ENCODE results near the gene MON1A.
A peak's percentile ranks its signal among the peaks of the same experiment; 100 is the strongest.

MON1A gene

GRCh38 chr3:49883998-49884397, 45.6 kb downstream of the MON1A start:
- H3K4me3 ChIP-seq (replicated peaks; ENCODE audit: low read depth, low read length), result no peak overlapping the region
- no peak for TF ChIP-seq CTCF (IDR thresholded peaks at IDR 0.05; ENCODE audit: low read length, missing control alignments)
- DNase-seq (ENCODE audit: low read depth), result no peak

DNA sequence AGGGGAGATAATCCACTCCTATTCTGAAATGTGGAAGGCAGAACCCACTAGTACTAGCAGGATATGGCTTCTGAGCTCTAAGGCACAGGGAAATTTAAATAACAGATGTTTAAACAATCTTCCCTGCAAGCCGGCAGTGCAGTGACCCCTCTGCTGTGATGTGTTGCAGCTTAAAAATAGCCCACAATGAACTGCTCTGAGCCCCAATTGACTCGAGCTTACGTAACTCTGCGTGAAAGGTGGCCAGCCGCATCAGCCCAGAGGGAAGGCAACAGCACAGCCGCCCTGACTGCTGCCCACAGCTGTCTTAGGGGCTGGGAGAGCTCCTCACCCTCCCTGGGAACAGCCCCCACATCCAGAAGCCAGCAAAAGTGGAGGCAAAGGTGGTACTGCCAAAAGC, 47.4 kb downstream of the MON1A start:
- no peak for TF ChIP-seq CTCF (IDR thresholded peaks at IDR 0.05; ENCODE audit: low read length, missing control alignments)
- DNase-seq (ENCODE audit: low read depth), result peak; percentile 15
- no peak overlapping the region for H3K4me3 ChIP-seq (replicated peaks; ENCODE audit: low read depth, low read length)

DNA sequence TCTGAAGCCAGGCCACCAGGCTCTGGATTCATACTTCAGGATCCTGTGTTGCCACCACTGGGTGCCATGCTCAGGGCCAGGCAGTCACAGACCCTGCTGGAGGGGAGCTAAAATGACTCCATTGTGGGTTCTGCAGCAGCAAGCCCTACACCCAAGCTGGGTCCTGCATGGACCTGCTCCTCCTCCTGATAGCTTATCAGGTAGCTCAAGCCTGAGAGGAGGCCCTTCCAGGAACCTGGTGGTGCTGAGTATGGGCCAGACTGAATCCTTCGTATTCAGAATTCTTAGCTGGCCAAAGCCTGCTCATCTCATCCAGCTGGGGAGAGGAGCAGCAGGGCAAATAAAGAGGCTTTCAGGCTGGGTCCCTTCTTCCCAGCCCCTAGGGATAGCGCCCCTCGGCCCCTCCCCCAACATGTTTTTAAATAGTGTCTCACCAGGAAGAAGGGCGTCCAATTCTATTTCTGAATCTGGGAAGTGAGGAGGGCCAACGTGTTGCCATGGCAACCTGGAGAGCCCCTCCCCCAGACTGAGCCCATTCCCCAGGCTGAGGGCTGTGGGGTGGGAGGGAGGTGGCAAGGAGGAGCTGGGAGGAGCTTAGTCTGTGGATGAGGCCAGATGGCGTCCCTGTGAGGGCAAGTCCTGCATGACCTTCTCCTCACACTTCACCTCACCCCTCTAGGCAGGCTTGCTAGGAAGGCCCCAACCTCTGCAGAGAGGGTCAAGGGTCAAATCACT, 48.9 kb downstream of the MON1A start:
- DNase-seq (ENCODE audit: low read depth), result no peak
- TF ChIP-seq CTCF (IDR thresholded peaks at IDR 0.05; ENCODE audit: low read length, missing control alignments), result no peak
- no peak overlapping the region for H3K4me3 ChIP-seq (replicated peaks; ENCODE audit: low read depth, low read length)

DNA sequence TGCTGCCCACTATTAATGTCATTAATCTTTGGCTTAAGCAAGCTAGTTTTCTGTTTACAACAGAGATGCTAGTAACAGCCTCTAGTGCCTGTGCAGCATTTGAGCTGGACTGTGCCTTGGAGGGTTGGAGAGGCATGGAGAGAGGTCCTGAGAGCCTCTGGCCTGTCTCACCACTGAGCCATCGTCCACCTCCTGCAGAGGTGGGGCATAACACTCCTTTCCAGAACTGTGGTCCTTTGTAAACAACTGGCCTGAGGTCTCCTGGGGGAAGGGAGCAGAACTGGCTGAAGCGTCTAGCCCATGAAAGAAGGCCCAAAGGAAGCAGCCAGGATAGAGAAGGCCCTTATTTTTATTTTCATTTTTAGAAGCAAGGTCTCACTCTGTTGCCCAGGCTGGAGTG, 49.9 kb downstream of the MON1A start:
- no peak for TF ChIP-seq CTCF (IDR thresholded peaks at IDR 0.05; ENCODE audit: low read length, missing control alignments)
- H3K4me3 ChIP-seq (replicated peaks; ENCODE audit: low read depth, low read length), result no peak overlapping the region
- no peak for DNase-seq (ENCODE audit: low read depth)

- no peak for TF ChIP-seq CTCF (IDR thresholded peaks at IDR 0.05; ENCODE audit: low read length, missing control alignments)
- no peak for DNase-seq (ENCODE audit: low read depth)
- no peak overlapping the region for H3K4me3 ChIP-seq (replicated peaks; ENCODE audit: low read depth, low read length)
Measured at GRCh38 chr3:49878686-49879085, 50.9 kb downstream of the MON1A start.

DNA sequence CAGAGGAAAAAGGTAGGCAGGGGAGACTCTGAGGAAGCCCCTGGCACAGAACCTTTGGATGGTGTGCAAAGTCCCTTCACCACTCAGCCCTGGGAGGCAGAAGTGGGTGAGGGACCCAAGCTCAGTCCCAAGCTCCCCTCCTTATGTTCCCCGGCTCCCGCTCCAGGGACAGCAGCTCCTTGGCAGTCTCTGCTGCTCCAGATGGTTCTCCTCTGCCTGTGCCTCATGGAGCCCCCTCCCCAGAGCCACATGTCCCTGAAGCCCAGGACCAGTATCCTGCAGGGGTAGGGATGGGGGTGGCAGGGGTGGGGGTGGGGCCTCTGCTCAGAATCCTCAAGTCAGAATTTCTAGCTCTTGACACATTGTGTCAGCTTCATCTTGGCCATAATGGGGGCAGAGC, 51.9 kb downstream of the MON1A start:
- no peak for TF ChIP-seq CTCF (IDR thresholded peaks at IDR 0.05; ENCODE audit: low read length, missing control alignments)
- no peak for DNase-seq (ENCODE audit: low read depth)
- H3K4me3 ChIP-seq (replicated peaks; ENCODE audit: low read depth, low read length), result no peak overlapping the region

DNA sequence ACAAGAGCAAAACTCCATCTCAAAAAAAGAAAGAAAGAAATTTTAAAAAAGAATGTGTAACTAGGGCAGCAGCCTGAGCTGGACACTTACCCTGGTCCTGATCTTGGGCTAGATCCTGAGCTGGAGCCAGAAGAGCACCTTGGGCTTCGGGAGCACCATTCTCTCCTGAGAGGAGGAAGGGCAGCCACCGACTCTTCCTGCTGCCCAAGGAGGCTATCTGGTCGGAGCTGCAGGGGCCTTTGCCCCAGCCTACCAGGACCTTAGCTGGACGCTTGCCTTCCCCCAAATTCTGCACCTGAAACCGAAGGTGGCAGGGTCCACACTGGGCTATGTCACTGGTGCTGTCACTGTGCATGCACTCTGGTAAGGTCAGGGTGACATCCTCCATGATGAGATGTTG, 53.0 kb downstream of the MON1A start:
- H3K4me3 ChIP-seq (replicated peaks; ENCODE audit: low read depth, low read length), result no peak overlapping the region
- no peak for TF ChIP-seq CTCF (IDR thresholded peaks at IDR 0.05; ENCODE audit: low read length, missing control alignments)
- no peak for DNase-seq (ENCODE audit: low read depth)

All from fibroblast of pulmonary artery (primary cell).